KMS-11 (cell line): ENCODE data around the gene PDE3A.

Source experiments
- H2AFZ ChIP-seq: fragments of 200-600 bp; sonication (generic); 2 replicates; pipeline ENCODE4 v1.6.1; 2016; ENCODE audit warnings: antibody characterized with exemption, mixed run types, low read depth
- H3K27ac ChIP-seq: fragments of 200-600 bp; sonication (generic); 2 replicates; pipeline ENCODE4 v1.6.1; 2016; ENCODE audit warnings: mild to moderate bottlenecking, mixed run types
- H3K27me3 ChIP-seq: fragments of 200-600 bp; sonication (generic); 2 replicates; pipeline ENCODE4 v1.6.1; 2017; ENCODE audit warnings: mild to moderate bottlenecking, low read depth, mixed run types, moderate library complexity; ENCODE audit not compliant: insufficient read depth
- H3K36me3 ChIP-seq: fragments of 200-600 bp; sonication (generic); 2 replicates; pipeline ENCODE4 v1.6.1; 2017; ENCODE audit warnings: mild to moderate bottlenecking, mixed run types; ENCODE audit not compliant: insufficient read depth
- H3K4me1 ChIP-seq: fragments of 200-600 bp; sonication (generic); 2 replicates; pipeline ENCODE4 v1.6.1; 2016; ENCODE audit warnings: mild to moderate bottlenecking, low read depth, mixed run types; ENCODE audit not compliant: poor library complexity, severe bottlenecking
- H3K4me2 ChIP-seq: fragments of 200-600 bp; sonication (generic); 2 replicates; pipeline ENCODE4 v1.7.0; 2016; ENCODE audit warnings: mild to moderate bottlenecking, mixed run types
- H3K4me3 ChIP-seq: fragments of 200-600 bp; sonication (generic); IDR thresholded peaks from 2 replicates; pipeline ENCODE4 v1.6.1; 2017; ENCODE audit warnings: low read depth, low read length, mixed read lengths; ENCODE audit not compliant: insufficient read depth
- H3K79me2 ChIP-seq: fragments of 200-600 bp; sonication (generic); 2 replicates; pipeline ENCODE4 v1.6.1; 2016; ENCODE audit warnings: low read depth, mixed run types; ENCODE audit not compliant: insufficient read depth
- H3K9ac ChIP-seq: fragments of 200-600 bp; sonication (generic); 2 replicates; pipeline ENCODE4 v1.6.1; 2016; ENCODE audit warnings: mild to moderate bottlenecking, mixed run types
- H4K20me1 ChIP-seq: fragments of 200-600 bp; sonication (generic); 2 replicates; pipeline ENCODE4 v1.6.1; 2016; ENCODE audit warnings: mild to moderate bottlenecking, mixed run types; ENCODE audit not compliant: insufficient read depth
- TF ChIP-seq, protein P1 (sequence below): fragments of 200-600 bp; sonication (generic); conservative IDR thresholded peaks from 2 replicates; pipeline ENCODE4 v1.6.1; 2017; ENCODE audit warnings: low read depth, mild to moderate bottlenecking, antibody characterized with exemption, low read length, moderate library complexity, mixed read lengths

Gene PDE3A

DNA sequence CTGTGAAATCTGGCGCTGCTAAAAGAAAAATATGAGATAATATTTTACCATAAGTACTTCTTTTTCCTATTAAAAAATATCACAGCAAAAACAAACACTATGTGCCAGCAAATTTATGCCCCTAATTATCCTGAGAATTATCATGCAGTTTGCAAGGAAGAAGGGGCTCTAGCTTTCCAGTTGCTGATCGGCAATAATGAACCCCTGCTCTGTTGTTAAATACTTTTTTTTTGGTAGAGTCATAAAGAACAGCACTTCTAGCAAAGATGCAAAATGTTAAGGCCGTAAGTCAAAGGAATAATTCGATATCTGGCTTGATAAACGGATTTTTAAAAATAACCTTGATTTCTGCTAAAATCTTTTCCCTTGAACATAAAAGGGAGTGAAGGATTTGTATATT, 108.9 kb downstream of the PDE3A start:
- H3K4me1 ChIP-seq: no peaks in the 10 kb centered on the region
- no peaks in the 10 kb centered on the region for H4K20me1 ChIP-seq
- TF ChIP-seq, protein P1, sequence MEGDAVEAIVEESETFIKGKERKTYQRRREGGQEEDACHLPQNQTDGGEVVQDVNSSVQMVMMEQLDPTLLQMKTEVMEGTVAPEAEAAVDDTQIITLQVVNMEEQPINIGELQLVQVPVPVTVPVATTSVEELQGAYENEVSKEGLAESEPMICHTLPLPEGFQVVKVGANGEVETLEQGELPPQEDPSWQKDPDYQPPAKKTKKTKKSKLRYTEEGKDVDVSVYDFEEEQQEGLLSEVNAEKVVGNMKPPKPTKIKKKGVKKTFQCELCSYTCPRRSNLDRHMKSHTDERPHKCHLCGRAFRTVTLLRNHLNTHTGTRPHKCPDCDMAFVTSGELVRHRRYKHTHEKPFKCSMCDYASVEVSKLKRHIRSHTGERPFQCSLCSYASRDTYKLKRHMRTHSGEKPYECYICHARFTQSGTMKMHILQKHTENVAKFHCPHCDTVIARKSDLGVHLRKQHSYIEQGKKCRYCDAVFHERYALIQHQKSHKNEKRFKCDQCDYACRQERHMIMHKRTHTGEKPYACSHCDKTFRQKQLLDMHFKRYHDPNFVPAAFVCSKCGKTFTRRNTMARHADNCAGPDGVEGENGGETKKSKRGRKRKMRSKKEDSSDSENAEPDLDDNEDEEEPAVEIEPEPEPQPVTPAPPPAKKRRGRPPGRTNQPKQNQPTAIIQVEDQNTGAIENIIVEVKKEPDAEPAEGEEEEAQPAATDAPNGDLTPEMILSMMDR: no peak
- no peak overlapping the region for H3K4me2 ChIP-seq
- H3K27ac ChIP-seq: no peak overlapping the region
- no peaks in the 10 kb centered on the region for H3K36me3 ChIP-seq
- H3K27me3 ChIP-seq: no peaks in the 10 kb centered on the region
- H3K79me2 ChIP-seq: no peaks in the 10 kb centered on the region
- H3K9ac ChIP-seq: no peak overlapping the region
- no peak overlapping the region for H3K4me3 ChIP-seq
- H2AFZ ChIP-seq: no peak overlapping the region

DNA sequence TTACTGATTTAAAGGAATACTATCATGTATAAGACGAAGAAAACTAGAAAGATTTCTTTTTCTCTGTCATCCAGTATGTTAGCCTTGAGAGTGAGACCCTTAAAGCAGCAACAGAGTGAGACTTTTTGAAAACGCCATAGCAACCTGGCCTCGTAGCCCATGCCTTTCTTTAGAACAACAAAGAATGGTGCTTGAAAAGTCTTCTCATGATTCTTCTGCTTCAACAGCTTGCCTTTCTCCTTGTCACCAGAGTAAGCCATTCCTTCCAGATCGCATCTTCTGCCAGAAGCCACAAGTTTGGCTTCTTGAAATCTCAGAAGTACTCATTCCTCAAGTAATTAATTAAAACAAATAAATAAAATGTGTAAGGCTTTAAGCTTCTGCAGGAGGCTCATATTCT, 109.3 kb downstream of the PDE3A start:
- no peak overlapping the region for H3K27ac ChIP-seq

DNA sequence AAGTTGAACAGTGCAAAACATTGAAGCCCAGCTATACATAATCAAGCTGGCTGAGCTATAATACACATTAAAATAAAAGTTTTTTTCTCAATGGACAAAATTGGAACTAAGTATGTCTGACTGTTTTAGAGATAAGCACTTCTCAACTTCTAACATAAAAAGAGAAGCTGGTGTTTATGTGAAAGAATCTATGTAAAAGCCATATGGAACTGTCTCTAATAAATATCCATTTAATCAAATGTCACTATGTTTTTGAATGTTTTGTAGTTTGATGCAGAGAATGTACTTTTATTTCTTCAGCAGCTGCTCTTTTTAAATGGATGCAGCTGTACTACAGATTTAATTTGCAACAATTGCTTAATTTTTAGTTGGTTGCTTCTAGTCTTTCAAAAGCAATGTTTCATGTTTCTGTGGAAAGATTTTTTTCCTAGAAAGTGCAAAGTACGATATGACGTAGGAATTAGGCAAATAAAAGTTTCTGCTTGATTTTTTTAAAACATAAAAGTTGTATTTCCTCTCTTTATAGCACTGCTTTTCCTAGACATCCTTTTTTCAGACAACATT, 114.2 kb downstream of the PDE3A start:
- no peaks in the 10 kb centered on the region for H3K36me3 ChIP-seq
- TF ChIP-seq, protein P1: no peak
- H3K4me1 ChIP-seq: no peaks in the 10 kb centered on the region
- H4K20me1 ChIP-seq: no peaks in the 10 kb centered on the region
- no peak overlapping the region for H3K4me3 ChIP-seq
- H3K27me3 ChIP-seq: no peaks in the 10 kb centered on the region
- no peak overlapping the region for H3K4me2 ChIP-seq
- no peak overlapping the region for H3K27ac ChIP-seq
- no peaks in the 10 kb centered on the region for H3K79me2 ChIP-seq
- no peak overlapping the region for H2AFZ ChIP-seq
- H3K9ac ChIP-seq: no peak overlapping the region

More for the DNA sequence above, 109.3 kb downstream of the PDE3A start:
- Histone ChIP-seq H3K4me2 (no peak overlapping the region), H3K9ac (no peak overlapping the region), H3K79me2 (no peaks in the 10 kb centered on the region), H3K36me3 (no peaks in the 10 kb centered on the region), H3K4me3 (no peak overlapping the region), H3K4me1 (no peaks in the 10 kb centered on the region), H3K27me3 (no peaks in the 10 kb centered on the region), H4K20me1 (no peaks in the 10 kb centered on the region), H2AFZ (no peak overlapping the region)
- TF ChIP-seq, protein P1: no peak

DNA sequence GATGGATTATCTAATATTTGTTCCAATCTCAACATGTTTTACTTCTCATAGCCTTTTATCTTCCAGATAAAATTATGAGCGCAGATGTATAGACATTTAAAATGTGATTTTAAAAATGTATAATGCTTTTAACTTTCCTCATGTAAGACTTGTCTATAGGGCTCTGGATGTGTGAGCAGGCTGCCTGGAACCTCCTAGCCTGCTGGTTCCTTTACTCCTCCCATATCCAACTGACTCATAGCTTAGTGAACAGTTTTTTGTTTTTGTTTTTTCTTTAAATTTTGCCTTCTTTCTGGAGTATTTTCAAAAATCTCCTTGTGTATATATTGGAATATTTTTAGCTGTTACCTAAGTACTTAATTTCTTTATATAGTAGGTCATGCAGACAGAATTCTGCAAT, 115.4 kb downstream of the PDE3A start:
- H3K4me1 ChIP-seq: no peaks in the 10 kb centered on the region
- no peaks in the 10 kb centered on the region for H3K79me2 ChIP-seq
- no peaks in the 10 kb centered on the region for H3K36me3 ChIP-seq
- H3K9ac ChIP-seq: no peak overlapping the region
- TF ChIP-seq, protein P1: no peak
- no peaks in the 10 kb centered on the region for H4K20me1 ChIP-seq
- H3K4me2 ChIP-seq: no peak overlapping the region
- H3K27me3 ChIP-seq: no peaks in the 10 kb centered on the region
- H3K4me3 ChIP-seq: no peak overlapping the region
- H3K27ac ChIP-seq: no peak overlapping the region
- H2AFZ ChIP-seq: no peak overlapping the region
